ENCODE data around the gene LMTK3.
A peak's percentile ranks its signal among the peaks of the same experiment; 100 is the strongest.

The LMTK3 gene, protein sequence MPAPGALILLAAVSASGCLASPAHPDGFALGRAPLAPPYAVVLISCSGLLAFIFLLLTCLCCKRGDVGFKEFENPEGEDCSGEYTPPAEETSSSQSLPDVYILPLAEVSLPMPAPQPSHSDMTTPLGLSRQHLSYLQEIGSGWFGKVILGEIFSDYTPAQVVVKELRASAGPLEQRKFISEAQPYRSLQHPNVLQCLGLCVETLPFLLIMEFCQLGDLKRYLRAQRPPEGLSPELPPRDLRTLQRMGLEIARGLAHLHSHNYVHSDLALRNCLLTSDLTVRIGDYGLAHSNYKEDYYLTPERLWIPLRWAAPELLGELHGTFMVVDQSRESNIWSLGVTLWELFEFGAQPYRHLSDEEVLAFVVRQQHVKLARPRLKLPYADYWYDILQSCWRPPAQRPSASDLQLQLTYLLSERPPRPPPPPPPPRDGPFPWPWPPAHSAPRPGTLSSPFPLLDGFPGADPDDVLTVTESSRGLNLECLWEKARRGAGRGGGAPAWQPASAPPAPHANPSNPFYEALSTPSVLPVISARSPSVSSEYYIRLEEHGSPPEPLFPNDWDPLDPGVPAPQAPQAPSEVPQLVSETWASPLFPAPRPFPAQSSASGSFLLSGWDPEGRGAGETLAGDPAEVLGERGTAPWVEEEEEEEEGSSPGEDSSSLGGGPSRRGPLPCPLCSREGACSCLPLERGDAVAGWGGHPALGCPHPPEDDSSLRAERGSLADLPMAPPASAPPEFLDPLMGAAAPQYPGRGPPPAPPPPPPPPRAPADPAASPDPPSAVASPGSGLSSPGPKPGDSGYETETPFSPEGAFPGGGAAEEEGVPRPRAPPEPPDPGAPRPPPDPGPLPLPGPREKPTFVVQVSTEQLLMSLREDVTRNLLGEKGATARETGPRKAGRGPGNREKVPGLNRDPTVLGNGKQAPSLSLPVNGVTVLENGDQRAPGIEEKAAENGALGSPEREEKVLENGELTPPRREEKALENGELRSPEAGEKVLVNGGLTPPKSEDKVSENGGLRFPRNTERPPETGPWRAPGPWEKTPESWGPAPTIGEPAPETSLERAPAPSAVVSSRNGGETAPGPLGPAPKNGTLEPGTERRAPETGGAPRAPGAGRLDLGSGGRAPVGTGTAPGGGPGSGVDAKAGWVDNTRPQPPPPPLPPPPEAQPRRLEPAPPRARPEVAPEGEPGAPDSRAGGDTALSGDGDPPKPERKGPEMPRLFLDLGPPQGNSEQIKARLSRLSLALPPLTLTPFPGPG (N-terminal part only)

DNA sequence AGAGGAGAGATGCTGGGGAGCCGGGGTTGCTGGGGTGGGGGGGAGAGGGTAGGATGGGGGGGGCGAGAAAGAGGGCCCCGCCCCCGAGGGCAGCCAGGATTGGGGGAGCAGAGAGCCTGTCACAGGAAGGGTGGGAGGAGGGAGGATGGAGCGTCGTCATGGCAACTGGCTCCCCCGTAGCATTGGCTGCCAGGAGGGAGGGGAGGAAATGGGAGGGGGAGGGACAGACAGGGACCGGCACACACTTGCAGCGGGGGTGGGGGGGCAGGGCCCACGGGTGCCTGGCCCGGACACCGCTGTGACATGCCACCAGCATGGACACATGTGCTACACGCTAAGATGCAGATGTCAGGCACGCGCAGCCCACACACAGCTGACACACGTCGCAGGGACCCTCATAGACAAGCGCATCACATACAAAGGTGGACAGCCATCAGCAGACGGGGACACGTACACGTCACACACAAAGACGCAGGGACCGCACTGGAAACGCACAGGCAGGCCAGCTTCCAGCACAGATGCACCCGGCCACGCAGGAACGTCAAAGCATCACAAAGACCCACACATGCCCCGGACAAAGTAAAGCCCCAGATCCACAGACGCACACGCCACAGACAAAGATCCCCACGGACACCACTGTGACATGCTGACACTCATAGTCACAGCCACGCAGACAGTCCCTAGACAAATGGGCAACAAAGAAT lies at the start of gene LMTK3:
Gene LMTK3, minus strand, starts transcription at position 36 of the 704 bp plus-strand sequence. CDS start 259 bp downstream, outside the sequence.
- DNase-seq: peak; percentile 73

DNA sequence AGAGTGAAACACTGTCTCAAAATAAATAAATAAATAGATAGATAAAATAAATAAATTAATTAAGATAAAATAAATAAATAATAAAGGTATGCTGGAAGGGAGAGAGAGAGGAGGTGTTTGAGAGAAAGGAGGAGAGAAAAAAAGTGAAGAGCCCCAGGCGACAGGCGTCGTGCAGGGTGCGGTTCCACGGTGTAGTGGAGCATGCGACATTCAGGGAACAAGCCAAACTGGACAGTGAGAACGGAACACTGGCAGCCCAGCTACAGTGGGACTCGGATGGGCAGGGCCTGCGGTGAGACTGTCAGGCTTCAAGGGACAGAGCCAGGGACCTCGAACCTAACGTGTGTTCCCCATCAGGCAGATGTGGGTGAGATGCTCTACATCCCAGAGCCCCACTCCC lies 49.8 kb upstream of the LMTK3 start:
- no peak for DNase-seq

DNA sequence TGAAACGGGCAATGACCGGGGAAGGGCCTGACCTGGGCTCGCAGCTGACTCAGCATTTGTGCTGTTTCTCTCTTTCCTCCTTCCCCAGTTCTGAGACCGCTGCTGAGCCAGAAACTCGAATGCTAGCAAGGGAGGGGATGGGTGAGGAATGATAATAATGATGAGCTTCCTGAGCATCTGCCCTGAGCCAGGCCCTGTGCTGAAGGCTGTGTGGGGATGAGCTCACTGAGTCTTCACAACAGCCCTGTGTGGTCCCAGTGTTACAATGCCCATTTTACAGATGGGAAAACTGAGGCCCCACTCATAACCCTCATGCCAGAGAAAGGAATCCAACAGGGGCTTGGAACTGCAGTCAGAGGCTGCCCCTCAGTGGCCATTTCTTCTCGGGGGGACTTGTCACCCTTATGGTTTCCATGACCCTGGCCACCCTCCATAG lies 48.5 kb upstream of the LMTK3 start:
- DNase-seq: no peak

DNA sequence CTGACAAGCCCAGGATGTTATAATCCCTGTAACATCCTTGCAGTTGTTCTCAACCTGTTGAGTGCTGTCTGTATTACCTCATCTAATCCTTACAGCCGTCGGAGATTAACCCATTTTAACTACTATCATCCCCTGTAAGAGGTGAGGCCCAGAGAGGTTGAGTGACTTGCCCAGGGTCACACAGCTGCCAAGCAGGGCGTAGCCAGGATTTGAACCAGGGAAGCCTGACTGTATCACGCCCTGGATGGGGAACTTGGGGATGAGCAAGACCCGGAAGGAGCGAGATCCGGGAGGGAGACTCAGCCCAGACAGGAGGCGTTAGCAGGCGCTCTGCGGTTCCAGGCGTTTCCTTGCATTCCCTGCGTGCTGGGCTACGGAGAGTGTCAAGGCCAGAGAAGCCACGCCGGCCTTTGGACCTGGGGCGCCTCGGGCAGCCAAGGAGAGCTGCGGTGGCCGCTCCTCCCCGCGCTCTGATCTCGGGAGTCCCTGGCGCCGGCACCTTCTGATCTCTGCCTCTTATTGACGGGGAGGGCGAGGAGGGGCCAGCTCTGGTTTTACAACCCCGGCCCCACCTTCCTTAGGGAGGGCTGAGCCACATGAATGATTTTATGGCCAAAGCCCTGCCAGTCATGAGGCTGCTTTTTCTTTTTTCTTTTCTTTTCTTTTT lies 46.5 kb upstream of the LMTK3 start:
- DNase-seq: no peak

DNA sequence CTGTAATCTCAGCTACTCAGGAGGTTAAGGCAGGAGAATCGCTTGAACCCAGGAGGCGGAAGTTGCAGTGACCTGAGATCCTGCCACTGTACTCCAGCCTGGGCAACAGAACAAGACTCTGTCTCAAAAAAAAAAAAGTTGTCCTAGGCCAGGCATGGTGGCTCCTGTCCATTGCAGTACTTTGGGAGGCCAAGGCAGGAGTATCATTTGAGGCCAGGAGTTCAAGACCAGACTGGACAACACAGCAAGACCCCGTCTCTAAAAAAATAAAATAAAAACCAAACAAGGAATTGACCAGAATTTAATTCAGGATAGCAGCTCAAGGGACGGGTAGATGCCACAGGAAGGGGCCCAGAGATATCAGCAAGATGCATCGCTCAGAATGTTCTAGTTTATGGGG lies 45.2 kb upstream of the LMTK3 start:
- no peak for DNase-seq

DNA sequence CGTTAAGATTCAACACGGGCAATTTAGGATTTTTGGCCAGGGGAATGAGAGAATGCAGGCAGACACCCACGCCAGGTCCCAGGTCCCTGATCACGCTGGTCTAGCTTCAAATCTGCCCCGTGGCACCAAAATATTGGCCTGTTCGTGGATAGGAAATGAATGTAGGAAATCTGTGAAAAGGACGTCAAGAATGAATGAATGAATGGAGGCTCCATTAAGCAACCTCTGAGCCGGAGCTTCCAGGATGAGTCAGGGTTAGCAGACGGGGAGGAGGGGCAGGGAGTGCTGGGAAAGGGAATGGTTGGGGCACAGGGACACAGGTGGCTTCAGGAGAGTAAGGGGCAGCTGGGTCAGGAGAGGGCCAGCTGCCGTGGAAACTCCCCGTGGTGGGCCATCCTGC lies 44.5 kb upstream of the LMTK3 start:
- DNase-seq: no peak

DNA sequence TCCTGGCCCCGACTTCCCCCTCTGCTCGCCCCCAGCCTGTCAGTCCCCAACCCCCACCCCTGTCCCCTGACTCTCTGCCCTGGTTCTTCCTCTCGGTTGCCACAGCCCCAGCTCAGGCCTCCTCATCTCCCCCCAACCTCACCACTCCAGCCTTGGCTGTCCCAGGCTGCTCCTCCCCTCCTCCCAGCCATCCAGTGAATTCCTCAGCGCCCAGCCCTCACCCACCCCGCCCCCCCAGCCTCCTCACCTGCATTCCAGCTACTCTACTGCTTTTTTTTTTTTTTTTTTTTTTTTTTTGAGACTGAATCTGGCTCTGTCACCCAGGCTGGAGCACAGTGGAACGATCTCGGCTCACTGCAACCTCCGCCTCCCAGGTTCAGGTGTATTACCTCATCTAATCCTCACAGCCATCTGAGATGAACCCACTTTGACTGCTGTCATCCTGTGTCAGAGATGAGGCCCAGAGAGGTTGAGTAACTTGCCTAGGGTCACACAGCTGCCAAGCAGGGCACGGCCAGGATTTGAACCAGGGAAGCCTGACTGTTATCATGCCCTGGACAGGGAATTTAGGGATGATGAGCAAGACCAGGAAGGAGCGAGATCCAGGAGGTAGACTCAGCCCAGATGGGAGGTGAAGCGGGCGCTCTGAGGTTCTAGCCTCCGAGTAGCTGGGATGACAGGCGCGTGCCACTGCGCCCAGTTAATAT lies 42.9 kb upstream of the LMTK3 start:
- no peak for DNase-seq

DNA sequence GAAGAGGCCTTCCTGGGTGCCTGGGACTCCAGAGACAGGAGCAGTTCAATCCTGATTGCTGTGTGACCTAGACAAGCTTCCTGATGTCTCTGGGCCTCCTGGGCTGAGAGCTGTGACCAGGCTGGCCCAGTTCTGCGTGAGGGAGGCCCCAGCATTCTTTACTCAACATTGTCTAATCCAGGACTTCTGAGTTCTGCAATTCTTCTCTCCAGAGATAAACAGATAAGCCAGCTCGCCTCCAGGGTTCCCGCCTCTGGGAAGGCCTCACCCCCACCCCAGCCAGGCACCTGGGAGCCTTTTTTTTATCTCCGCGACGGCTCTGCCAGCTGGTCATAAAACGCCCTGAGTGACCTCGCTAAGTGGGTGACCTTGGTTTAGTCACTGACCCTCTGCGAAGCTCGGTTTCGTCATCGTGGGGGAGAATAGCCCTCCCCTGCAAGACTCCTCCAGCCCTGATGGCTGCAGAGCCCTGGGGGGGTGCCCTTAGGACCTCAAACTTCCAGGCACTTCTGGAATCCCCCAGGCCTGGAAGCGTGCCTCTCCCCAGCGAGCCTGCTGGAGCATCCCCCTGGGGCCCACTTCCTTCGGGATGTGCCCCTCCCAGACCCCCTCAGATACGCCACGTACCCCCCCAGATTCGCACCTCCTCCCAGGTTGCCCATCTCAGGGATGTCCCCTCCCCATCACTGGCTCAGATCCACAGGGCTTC lies 42.2 kb upstream of the LMTK3 start:
- DNase-seq: no peak

DNA sequence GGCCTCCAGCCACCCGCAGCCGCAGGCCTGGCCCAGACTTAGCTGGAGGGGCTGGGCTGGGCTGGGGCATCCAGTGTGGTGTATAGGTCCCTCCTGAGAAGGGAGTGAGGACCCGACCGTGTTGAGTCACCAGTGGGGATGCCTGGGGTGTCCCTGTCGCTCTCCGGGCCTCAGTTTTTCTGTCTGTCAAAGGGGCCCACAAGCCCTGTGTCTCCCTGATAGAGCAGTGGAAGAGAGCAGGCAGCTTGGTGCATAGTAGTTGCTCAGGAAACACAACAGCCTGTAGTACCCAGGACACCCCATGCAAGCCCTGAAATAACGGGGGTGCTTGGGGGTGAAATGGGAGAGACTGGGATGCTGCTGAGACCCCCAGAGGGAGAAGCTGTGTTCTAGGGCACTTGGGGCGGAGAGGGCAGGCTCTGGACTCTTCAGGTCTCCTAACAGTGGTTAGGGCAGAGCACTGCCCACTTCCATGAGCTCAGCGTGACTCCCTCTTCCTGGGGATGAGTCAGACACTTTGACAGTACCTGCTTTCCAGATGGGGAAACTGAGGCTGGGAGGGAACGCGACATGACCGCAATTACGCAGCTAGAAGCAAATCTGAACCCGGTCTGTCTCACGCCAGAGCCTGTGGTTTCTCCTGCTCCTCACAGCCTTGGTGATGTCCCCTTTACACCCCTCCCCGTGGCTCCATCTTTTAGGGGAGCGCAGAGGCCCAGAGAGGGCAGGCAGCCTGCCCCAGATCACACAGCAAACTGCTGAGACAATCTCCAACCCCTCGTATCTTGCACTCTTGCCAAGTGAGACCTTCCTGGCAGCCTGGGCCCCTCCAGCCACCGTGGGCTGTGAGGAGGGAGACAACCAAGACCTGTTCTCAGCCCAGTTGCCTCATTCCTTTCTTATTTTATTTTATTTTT lies 41.0 kb upstream of the LMTK3 start:
- no peak for DNase-seq

DNA sequence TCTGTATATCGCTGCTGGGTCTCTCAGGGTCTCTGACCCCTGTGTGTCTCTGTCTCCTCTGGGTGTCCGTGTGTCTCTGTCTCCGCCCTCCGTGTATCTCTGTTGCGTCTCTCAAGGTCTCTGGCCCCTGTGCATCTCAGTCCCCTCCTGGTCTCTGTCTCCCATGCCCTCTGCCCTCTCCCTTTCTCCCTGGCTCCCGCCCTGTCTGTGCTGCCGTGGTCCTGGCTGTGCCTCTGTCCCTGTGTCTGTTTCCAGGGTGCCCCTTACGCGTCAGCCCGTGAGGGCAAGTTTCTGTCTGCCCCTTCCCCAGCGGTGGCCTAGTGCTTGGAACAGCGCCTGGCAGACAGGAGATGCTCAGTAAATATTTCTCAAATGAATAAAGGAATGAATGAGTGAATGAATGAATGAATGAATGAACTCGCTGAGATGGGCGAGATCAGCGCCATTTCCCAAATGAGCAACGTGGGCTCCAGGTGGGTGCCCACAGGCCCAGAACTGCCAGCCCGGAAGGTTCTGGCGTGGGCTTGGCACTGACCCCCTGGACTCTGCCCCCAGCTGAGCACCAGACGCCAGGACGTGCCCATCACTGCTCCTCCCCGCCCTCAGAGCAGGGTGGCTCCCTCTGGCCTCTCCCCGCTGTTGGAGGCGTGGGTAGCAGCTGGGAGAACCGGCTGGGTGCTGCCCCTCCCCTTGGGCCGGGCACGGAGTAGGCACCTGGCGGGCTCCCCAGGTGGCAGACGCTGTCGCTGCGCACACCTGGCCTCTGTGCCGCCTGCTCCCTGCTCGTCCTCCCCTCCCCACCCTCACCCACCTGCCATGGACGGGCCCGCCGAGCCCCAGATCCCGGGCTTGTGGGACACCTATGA lies 40.0 kb upstream of the LMTK3 start, which contains the start of gene SULT2B1:
Gene SULT2B1, plus strand, starts transcription at position 736 of the 866 bp plus-strand sequence. Its CDS starts 81 bp downstream, at position 817.
- DNase-seq: no peak

DNA sequence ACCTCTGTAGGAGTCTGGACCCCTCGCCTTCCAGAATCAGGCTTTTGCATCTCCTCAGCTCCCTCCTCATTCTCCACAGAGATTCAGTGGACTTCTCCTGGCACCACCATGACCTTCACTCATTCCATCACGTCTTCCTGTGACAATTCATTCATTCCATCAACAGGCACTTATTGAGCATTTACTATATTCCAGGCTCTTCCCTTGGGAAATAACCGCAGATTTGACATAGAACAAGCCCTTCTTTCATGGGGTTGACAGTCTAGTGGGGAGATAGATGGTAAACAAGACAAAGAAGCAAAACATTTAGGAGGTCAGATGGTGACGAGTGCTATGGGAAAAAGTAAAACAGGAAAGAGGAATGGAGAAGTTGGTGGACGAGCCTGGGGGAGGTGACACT lies 37.7 kb upstream of the LMTK3 start:
- DNase-seq: no peak

DNA sequence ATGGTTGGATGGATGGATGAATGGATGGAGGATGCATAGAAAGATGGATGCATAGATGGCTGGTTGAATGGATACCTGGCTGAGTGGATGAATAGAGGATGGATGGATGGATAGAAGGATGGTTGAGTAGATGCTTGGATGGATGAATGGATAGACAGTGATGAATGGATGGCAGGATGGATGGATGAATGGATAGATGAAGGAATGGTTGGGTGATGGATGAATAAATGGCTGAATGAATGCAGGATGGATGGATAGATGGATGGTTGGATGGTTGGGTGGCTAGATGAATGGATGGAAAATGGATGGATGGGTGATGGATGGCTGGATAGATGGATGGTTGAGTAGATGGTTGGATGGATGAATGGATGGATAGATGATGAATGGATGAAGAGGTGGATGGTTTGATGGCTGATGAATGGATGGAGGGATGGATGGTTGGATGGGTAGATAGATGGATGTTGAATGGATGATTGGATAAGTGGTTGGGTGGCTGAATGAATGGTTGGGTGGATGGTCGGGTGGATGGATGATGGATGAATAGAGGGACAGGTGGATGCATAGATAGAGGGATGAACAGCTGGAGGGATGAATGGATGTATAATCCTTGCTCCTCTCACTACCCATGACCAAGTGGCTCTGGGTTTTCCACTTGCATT lies 36.7 kb upstream of the LMTK3 start:
- no peak for DNase-seq

DNA sequence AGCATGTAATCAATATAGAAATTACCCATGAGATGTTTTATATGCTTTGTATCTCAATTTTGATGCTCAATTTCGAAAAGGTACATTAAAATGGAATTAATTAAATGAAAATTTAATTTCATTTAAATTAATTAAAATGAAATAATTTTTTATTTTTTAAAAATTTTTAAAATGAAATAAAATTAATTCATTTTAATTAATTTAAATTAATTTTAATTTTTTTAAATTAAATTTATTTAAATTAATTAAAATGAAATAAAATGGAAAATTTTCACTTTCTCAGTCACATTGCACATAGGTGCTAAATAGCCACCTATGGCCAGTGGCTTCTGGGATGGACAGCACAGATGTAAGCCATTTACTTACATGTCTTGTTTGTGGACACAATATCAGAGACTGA lies 36.1 kb upstream of the LMTK3 start:
- no peak for DNase-seq

DNA sequence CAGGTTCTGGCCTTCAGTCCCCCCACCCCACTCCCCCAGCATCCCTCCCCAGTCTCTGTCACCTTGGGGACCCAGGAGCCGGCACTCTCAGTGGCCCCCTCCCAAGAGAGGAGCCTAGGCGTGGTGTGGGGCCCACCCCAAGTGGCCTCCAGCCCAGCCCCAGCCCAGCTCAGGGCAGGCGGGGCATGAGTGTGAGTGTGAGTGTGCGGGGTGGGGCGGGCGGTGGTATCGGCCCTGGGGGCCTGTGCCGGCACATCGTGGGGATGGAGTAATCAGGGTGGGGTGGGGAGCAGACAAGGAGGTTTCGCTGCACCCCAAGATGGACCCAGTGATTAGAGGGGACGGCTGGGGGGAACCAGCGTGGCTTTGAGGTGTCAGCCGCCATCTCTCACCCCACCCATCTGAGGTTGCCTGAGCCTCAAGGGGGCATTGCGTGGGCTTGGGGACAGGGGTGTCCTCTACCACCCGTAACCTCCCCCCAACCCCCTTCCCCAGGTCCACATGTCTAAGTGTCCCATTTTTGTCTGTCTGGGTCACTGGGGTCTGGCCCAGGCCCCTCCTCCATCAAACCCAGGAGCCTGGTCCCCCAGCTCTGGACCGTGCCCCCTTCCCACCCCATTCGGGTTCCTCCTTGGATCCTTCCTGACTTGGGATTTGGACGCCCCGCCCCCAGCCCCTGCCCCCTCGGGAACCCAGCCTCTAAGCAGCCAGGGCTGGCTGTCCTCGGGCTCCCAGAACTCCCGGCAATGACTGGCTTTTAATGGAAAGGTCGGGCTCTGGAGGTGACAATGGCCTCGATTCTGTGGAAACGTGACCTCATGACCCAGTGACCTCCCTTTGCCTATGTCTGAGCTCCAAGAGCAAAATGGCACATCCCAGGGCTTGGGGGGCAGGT lies 33.5 kb upstream of the LMTK3 start:
- no peak for DNase-seq

DNA sequence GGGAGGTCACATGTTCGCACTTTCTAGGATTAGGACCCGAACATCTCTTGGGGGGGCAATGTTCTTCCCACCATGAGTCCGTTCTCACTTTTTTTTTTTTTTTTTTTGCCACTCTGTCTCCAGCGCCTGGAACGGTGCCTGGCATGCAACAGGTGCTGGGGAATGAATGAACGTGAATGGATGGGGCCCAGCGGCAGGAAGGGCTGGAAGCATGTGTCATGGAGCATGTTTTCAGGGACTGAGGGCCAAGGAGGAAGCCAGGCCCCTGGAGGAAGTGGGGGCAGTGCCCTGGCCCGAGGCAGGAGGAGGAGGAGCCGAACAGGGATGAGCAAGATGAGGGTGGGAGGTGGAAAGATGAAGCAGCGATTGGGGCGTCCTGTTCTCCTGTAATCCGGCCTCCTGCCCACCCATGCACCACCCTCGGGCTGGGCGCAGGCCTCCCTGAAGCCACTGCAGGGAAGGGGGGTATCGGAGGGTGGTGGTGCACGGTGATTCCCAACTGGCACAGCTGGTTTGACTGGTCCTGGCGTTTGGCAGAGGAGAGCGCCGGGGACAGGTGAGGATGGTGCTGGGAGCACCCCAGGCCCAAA lies 31.6 kb upstream of the LMTK3 start:
- no peak for DNase-seq

DNA sequence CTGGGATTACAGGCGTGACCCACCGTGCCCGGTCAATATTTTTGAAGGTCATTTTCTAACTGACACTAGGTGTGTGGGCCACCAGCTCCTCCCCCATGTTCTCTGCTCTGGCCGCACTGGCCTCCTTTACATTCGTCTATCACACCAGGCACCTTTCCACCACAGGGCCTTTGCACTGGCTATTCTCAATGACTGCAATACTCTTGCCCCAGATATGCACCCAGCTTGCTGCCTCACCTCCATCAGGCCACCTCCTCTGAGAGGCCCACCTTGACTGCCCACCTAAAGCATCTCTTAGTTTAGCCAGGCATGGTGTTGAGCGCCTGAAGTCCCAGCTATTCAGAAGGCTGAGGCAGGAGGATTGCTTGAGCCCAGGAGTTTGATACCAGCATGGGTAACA lies 30.2 kb upstream of the LMTK3 start:
- DNase-seq: no peak
